ENCODE measurements around the gene USP10.

The USP10 gene

DNA sequence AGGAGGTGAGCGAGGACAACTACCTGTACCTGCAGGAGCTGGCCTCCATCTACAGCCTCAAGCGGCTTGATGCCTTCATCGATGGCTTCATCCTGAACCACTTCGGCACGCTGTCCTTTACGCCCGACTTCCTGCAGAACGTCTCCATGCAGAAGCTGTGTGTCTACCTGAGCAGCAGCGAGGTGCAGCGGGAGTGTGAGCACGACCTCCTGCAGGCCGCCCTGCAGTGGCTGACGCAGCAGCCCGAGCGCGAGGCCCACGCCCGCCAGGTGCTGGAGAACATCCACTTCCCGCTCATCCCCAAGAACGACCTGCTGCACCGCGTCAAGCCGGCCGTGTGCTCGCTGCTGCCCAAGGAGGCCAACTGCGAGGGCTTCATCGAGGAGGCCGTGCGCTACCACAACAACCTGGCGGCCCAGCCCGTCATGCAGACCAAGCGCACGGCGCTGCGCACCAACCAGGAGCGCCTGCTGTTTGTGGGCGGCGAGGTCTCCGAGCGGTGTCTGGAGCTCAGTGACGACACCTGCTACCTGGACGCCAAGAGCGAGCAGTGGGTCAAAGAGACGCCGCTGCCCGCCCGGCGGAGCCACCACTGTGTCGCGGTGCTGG is 42.5 kb upstream of the USP10 start:
- H3K36me3 ChIP-seq (ENCODE audit: control insufficient read depth in 4 of 4, insufficient read depth in 4 of 4, low read length in 3 of 4) = peaks cover 11 to 74% (median 59%) of the 10 kb centered on the region in 4 experiments
- POLR2A ChIA-PET = no interaction called here
- CTCF ChIA-PET = interaction anchor here (0.6 to 2.1 kb wide), 2 partner anchors 15 to 35 kb away, joined by 4 to 7 read pairs; no protein-coding TSS in a partner anchor

GRCh38 chr16:84658690-84659089 is 41.1 kb upstream of the USP10 start:
- 96% methylated on average over 8 of the region's 11 CpGs for WGBS (ENCODE audit: insufficient coverage)
- Histone ChIP-seq H3K9me3 (ENCODE audit: control extremely low read depth in 1 of 5, control insufficient read depth in 4 of 5, insufficient read depth in 2 of 5, low read depth in 1 of 5, low read length in 4 of 5) (no peaks in the 10 kb centered on the region), H3K27me3 (replicated peaks in 2 of 5; ENCODE audit: control insufficient read depth in 4 of 5, insufficient read depth in 5 of 5, low read length in 4 of 5) (no peaks in the 10 kb centered on the region), H3K27ac (ENCODE audit: insufficient read depth in 1 of 2, low read depth in 1 of 2, low read length in 2 of 2, poor library complexity in 1 of 2, severe bottlenecking in 2 of 2) (no peak overlapping the region), H3K36me3 (ENCODE audit: control insufficient read depth in 4 of 4, insufficient read depth in 4 of 4, low read length in 3 of 4) (peaks cover 6 to 79% (median 65%) of the 10 kb centered on the region in 4 experiments), H3K4me3 (ENCODE audit: control insufficient read depth in 1 of 7, extremely low read depth in 1 of 7, insufficient read depth in 4 of 7, low read depth in 2 of 7, low read length in 6 of 7) (no peak overlapping the region), H3K4me1 (ENCODE audit: control extremely low read depth in 1 of 4, control insufficient read depth in 4 of 4, insufficient read depth in 4 of 4, low read length in 3 of 4) (peaks cover 0 to 3% (median 1%) of the 10 kb centered on the region in 4 experiments)
- ChIA-PET POLR2A (no interaction called here), CTCF (interaction anchor here (1.1 to 2.1 kb wide), 3 partner anchors 9 to 36 kb away, joined by 3 to 7 read pairs (median 6); no protein-coding TSS in a partner anchor)
- DNase-seq = no peak

More for the DNA sequence above, 42.5 kb upstream of the USP10 start:
- H3K4me1 ChIP-seq (ENCODE audit: control extremely low read depth in 1 of 4, control insufficient read depth in 4 of 4, insufficient read depth in 4 of 4, low read length in 3 of 4) = peaks cover 0 to 3% (median 1%) of the 10 kb centered on the region in 4 experiments
- H3K27ac ChIP-seq (ENCODE audit: insufficient read depth in 1 of 2, low read depth in 1 of 2, low read length in 2 of 2, poor library complexity in 1 of 2, severe bottlenecking in 2 of 2) = no peak overlapping the region
- no peak overlapping the region for H3K4me3 ChIP-seq (ENCODE audit: control insufficient read depth in 1 of 7, extremely low read depth in 1 of 7, insufficient read depth in 4 of 7, low read depth in 2 of 7, low read length in 6 of 7)
- DNase-seq = no peak
- no peaks in the 10 kb centered on the region for H3K9me3 ChIP-seq (ENCODE audit: control extremely low read depth in 1 of 5, control insufficient read depth in 4 of 5, insufficient read depth in 2 of 5, low read depth in 1 of 5, low read length in 4 of 5)
- no peaks in the 10 kb centered on the region for H3K27me3 ChIP-seq (replicated peaks in 2 of 5; ENCODE audit: control insufficient read depth in 4 of 5, insufficient read depth in 5 of 5, low read length in 4 of 5)
- 98% methylated on average over 46 of the region's 50 CpGs for WGBS (ENCODE audit: insufficient coverage)

DNA sequence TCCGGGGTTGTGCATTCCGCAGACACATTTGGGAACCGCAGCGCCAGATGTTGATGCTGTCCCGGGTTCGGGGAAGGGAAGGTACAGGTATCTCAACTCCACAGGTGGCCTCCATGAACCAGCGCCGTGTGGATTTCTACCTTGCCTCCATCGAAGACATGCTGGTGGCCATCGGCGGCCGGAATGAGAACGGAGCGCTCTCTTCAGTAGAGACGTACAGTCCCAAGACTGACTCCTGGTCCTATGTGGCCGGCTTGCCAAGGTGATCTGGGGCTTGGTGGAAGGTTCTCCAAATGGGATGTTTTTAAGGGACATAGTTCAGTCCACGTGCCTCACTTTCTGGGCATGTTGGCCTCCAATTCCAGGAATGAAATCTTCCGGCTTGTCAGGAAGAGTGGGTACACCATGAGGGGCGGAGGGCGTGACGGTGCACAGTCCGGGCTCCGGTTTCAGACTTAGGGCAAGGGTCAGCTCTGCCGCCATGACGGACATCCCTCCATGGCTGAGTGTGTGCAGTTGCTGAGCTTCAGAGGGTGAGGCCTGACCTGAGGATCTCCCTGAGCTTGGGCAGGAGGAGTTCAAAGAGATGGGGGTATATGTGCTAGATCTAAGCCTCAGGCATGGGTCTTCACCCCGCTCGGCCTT is 40.0 kb upstream of the USP10 start:
- no peaks in the 10 kb centered on the region for H3K27me3 ChIP-seq (replicated peaks in 2 of 5; ENCODE audit: control insufficient read depth in 4 of 5, insufficient read depth in 5 of 5, low read length in 4 of 5)
- H3K27ac ChIP-seq (ENCODE audit: insufficient read depth in 1 of 2, low read depth in 1 of 2, low read length in 2 of 2, poor library complexity in 1 of 2, severe bottlenecking in 2 of 2) = no peak overlapping the region
- H3K36me3 ChIP-seq (ENCODE audit: control insufficient read depth in 4 of 4, insufficient read depth in 4 of 4, low read length in 3 of 4) = peaks cover 6 to 82% (median 65%) of the 10 kb centered on the region in 4 experiments
- DNase-seq = no peak
- 97% methylated on average over 26 of the region's 27 CpGs for WGBS (ENCODE audit: insufficient coverage)
- H3K4me3 ChIP-seq (ENCODE audit: control insufficient read depth in 1 of 7, extremely low read depth in 1 of 7, insufficient read depth in 4 of 7, low read depth in 2 of 7, low read length in 6 of 7) = no peak overlapping the region
- H3K9me3 ChIP-seq (ENCODE audit: control extremely low read depth in 1 of 5, control insufficient read depth in 4 of 5, insufficient read depth in 2 of 5, low read depth in 1 of 5, low read length in 4 of 5) = no peaks in the 10 kb centered on the region
- ChIA-PET POLR2A (no interaction called here), CTCF (interaction anchor here (1.1 kb wide), 1 partner anchor 13 kb away, joined by 3 read pairs; no protein-coding TSS in a partner anchor)
- H3K4me1 ChIP-seq (ENCODE audit: control extremely low read depth in 1 of 4, control insufficient read depth in 4 of 4, insufficient read depth in 4 of 4, low read length in 3 of 4) = peaks cover 0 to 3% (median 1%) of the 10 kb centered on the region in 4 experiments

GRCh38 chr16:84660973-84661372 is 38.8 kb upstream of the USP10 start:
- peaks cover 6 to 88% (median 71%) of the 10 kb centered on the region in 4 experiments for H3K36me3 ChIP-seq (ENCODE audit: control insufficient read depth in 4 of 4, insufficient read depth in 4 of 4, low read length in 3 of 4)
- H3K4me3 ChIP-seq (ENCODE audit: control insufficient read depth in 1 of 7, extremely low read depth in 1 of 7, insufficient read depth in 4 of 7, low read depth in 2 of 7, low read length in 6 of 7) = no peak overlapping the region
- H3K9me3 ChIP-seq (ENCODE audit: control extremely low read depth in 1 of 5, control insufficient read depth in 4 of 5, insufficient read depth in 2 of 5, low read depth in 1 of 5, low read length in 4 of 5) = no peaks in the 10 kb centered on the region
- H3K27ac ChIP-seq (ENCODE audit: insufficient read depth in 1 of 2, low read depth in 1 of 2, low read length in 2 of 2, poor library complexity in 1 of 2, severe bottlenecking in 2 of 2) = no peak overlapping the region
- POLR2A ChIA-PET = no interaction called here
- H3K4me1 ChIP-seq (ENCODE audit: control extremely low read depth in 1 of 4, control insufficient read depth in 4 of 4, insufficient read depth in 4 of 4, low read length in 3 of 4) = peaks cover 0 to 3% (median 1%) of the 10 kb centered on the region in 4 experiments
- H3K27me3 ChIP-seq (replicated peaks in 2 of 5; ENCODE audit: control insufficient read depth in 4 of 5, insufficient read depth in 5 of 5, low read length in 4 of 5) = no peaks in the 10 kb centered on the region
- CTCF ChIA-PET = no interaction called here
- DNase-seq = no peak
- WGBS (ENCODE audit: insufficient coverage) = 96% methylated on average over 7 of the region's 7 CpGs

- POLR2A ChIA-PET = interaction anchor here (1.6 kb wide), 1 partner anchor 13 kb away, joined by 3 read pairs; the partner anchor contains the start of gene KLHL36
- DNase-seq = no peak
- WGBS (ENCODE audit: insufficient coverage) = 97% methylated on average over 51 of the region's 51 CpGs
- H3K9me3 ChIP-seq (ENCODE audit: control extremely low read depth in 1 of 5, control insufficient read depth in 4 of 5, insufficient read depth in 2 of 5, low read depth in 1 of 5, low read length in 4 of 5) = no peaks in the 10 kb centered on the region
- H3K4me3 ChIP-seq (ENCODE audit: control insufficient read depth in 1 of 7, extremely low read depth in 1 of 7, insufficient read depth in 4 of 7, low read depth in 2 of 7, low read length in 6 of 7) = no peak overlapping the region
- no peak overlapping the region for H3K27ac ChIP-seq (ENCODE audit: insufficient read depth in 1 of 2, low read depth in 1 of 2, low read length in 2 of 2, poor library complexity in 1 of 2, severe bottlenecking in 2 of 2)
- H3K36me3 ChIP-seq (ENCODE audit: control insufficient read depth in 4 of 4, insufficient read depth in 4 of 4, low read length in 3 of 4) = peaks cover 8 to 93% (median 76%) of the 10 kb centered on the region in 4 experiments
- CTCF ChIA-PET = interaction anchor here (1.4 to 1.5 kb wide), 2 partner anchors 11 to 92 kb away, joined by 3 to 13 read pairs; no protein-coding TSS in a partner anchor
- peaks cover 0 to under 1% (median under 1%) of the 10 kb centered on the region in 4 experiments for H3K4me1 ChIP-seq (ENCODE audit: control extremely low read depth in 1 of 4, control insufficient read depth in 4 of 4, insufficient read depth in 4 of 4, low read length in 3 of 4)
- no peaks in the 10 kb centered on the region for H3K27me3 ChIP-seq (replicated peaks in 2 of 5; ENCODE audit: control insufficient read depth in 4 of 5, insufficient read depth in 5 of 5, low read length in 4 of 5)
These were observed 38.3 kb upstream of the USP10 start for GRCh38 chr16:84661418-84662060.

DNA sequence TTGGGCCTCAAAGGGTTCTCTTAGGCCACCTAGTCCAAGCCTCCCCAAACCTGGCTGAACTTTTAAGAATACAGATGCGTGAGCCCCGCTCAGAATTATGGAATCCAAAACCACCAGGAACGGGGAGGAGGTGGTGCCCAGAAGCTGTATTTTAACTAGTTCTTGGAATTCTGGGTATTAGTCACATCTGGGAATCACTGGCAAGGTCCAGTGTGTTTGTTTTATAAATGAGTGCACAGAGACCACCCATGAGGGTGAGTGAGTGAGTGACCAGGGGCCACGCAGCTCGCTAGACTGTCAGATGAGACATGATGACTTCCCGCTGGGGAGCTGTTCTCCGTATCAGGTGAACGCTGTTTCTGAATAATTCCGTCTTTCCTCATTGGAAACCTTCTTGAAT is 37.3 kb upstream of the USP10 start:
- ChIA-PET POLR2A (interaction anchor here (1.6 kb wide), 1 partner anchor 14 kb away, joined by 3 read pairs; the partner anchor contains the start of gene KLHL36), CTCF (interaction anchor here (1.0 to 1.5 kb wide), 5 partner anchors 10 to 91 kb away, joined by 3 to 13 read pairs (median 3); no protein-coding TSS in a partner anchor)
- no peaks in the 10 kb centered on the region for H3K27me3 ChIP-seq (replicated peaks in 2 of 5; ENCODE audit: control insufficient read depth in 4 of 5, insufficient read depth in 5 of 5, low read length in 4 of 5)
- H3K36me3 ChIP-seq (ENCODE audit: control insufficient read depth in 4 of 4, insufficient read depth in 4 of 4, low read length in 3 of 4) = peaks cover 6 to 84% (median 69%) of the 10 kb centered on the region in 4 experiments
- no peaks in the 10 kb centered on the region for H3K9me3 ChIP-seq (ENCODE audit: control extremely low read depth in 1 of 5, control insufficient read depth in 4 of 5, insufficient read depth in 2 of 5, low read depth in 1 of 5, low read length in 4 of 5)
- no peak overlapping the region for H3K4me3 ChIP-seq (ENCODE audit: control insufficient read depth in 1 of 7, extremely low read depth in 1 of 7, insufficient read depth in 4 of 7, low read depth in 2 of 7, low read length in 6 of 7)
- H3K27ac ChIP-seq (ENCODE audit: insufficient read depth in 1 of 2, low read depth in 1 of 2, low read length in 2 of 2, poor library complexity in 1 of 2, severe bottlenecking in 2 of 2) = no peak overlapping the region
- 100% methylated on average over 6 of the region's 9 CpGs for WGBS (ENCODE audit: insufficient coverage)
- no peak for DNase-seq
- no peaks in the 10 kb centered on the region for H3K4me1 ChIP-seq (ENCODE audit: control extremely low read depth in 1 of 4, control insufficient read depth in 4 of 4, insufficient read depth in 4 of 4, low read length in 3 of 4)
